GM19238 (cell line): ENCODE data around the gene STK39.

Experiments used
- DNase-seq: peaks from one replicate; pipeline ENCODE4 v3.0.0; 2011; ENCODE audit warnings: low spot score; ENCODE audit not compliant: insufficient read length

STK39 gene

DNA sequence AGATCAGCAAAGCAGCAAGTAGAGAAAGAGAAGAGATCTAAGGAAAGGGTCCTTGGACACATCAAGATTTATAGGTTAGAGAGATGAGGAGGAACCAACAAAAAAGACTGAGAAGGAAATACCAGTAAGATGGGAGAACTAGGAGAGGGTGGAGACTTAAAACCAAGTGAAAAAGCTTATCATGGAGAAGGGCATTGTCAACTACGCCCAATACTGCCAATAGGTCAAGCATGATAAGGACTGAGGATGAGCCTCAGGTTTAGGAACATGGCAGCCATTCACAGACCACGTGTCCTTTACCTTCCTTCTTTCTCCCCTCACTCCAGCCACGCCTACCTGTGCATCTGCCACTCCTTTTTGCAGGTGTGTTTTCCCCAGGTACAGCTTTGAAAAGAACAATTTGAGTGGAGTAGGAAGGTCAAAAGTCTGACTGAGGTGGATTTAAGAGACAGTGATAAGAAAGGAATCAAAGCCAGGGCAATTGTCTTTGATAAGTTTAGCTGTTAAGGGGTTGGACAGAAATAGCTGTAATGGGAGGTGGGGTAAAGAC, 238.7 kb downstream of the STK39 start:
- no peak for DNase-seq

DNA sequence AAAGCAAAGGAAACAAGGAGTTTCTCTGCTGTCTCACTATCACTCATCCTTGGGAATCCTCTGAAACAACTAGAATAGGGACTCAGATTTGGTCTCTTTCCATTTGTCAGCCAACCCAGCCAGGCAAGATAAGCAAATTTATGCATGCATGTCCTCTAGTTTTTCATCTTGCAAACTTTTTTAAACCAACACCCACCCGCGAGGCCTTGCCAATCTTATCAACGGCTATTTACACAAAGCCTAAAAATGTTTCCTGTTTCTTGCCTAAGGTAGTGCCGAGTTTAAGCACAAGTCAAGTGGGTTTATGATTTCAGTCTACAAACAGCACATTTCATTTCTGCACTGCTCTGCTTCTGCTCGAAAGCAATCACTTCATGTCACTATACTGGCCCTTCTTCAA, 240.9 kb downstream of the STK39 start:
- no peak for DNase-seq

DNA sequence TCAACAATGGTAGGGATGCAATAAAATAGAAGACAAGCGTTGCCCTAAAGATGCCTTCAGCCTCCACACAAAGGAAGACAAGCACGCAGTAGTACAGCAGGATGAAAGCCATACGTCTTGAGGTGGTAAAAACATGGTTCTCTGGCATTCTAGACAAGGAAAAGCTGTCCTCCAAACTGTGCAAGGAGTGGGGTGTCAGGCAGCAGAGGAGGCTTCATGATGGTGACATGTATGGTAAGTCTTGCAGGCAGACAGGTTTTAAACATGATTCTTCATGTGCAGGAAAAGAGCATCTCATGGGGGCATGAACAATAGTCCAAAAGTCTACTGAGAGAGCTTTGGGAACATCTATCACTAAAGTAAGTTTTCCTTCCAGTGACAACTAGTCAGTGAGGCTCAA, 241.8 kb downstream of the STK39 start:
- DNase-seq = no peak

DNA sequence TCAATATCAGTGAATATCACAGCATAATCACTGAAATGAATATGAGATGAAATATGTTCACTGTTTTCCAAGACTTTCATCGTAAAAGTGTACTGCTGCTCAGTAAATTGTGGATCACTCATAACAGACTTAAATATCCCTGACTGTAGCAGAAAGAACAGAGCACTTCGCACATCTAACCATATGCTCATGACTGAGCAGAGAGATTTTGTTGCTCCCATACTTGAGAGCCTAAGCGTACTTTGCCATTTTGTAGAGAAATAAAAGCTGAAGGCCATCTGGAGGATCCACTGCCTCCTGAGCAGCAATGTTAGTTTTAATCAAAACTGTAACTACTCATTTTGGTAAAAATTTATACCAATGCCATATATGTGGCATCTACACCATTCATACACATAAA, 243.5 kb downstream of the STK39 start:
- DNase-seq = no peak

DNA sequence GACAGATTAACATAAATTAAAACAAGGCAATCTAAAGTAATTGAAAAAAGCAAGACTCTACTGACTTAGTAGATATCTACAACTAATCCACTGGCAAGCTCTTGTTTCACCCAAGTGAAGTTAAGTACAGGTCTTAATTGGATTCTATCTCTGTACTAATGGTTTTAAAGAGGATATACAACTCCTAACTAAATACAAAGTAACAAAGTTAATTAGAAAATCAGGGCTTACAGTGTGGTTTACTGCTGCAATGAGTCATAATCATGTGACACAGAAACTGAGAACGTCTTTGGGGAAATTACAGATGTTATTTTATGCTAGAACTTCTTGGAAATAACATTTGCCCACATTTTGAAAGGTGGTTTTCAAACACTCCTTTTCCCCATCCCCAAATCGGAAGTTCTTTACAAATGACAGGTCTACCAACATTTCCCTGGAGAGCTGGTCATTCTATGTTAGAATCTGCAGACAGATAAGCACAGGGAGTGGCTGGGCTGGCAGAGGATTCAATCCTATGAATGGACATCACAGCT, 245.3 kb downstream of the STK39 start:
- DNase-seq = no peak

DNA sequence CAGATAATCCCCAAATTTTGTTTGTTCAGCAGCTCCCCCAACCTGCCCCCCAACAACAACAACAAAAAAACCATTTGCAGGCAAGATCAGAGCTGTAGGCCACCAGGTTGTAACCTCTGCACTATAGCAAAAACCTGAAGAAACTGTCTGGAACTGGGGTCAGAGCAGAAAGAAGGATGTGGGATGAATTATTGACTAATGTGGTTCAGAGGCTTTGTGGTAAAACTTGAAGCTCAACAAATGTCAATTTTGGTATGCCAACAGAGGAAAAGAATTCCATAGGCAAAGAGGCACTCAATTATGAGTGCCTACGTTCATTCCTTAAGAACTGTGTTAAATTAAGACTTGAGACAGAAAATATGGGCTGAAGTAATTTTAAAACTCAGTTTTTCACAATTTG, 255.1 kb downstream of the STK39 start:
- no peak for DNase-seq

DNA sequence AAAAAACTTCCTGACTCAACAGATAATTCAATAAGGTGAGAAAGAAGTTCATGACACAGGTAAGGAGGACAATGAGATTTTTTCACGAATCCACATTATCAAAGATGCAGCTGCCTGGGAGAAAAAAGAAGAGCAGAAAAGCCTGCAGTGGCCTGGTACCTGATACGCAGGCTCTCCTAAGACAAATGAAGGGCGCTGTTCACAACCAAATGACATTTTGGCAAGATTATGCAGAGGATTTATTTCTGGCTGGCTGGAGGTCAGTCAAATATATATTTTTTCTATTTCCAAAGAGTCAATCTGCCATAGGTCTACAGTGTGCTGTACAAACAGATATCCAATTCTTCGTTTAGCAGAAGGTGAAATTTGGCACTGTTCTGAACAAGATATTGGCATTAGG, 257.3 kb downstream of the STK39 start:
- no peak for DNase-seq

DNA sequence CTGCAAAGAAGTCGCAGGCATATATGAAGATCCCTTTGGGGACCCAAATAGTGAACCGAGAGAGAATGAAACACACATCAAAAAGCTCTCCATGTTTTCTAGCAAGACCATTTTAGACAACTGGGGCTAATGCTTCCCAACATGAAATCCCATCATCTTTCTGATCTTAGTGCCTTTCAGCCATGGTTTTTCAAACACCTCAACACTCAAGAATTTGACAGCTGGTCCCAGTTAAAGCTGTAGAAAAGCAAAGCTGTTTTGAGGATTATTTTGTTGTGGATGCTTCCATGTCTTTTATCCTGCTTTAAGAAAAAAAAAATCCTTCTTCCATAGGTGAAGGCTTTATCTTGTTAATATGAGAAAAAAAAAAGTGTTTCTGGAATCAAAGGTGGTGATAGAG, 259.1 kb downstream of the STK39 start:
- DNase-seq = no peak

DNA sequence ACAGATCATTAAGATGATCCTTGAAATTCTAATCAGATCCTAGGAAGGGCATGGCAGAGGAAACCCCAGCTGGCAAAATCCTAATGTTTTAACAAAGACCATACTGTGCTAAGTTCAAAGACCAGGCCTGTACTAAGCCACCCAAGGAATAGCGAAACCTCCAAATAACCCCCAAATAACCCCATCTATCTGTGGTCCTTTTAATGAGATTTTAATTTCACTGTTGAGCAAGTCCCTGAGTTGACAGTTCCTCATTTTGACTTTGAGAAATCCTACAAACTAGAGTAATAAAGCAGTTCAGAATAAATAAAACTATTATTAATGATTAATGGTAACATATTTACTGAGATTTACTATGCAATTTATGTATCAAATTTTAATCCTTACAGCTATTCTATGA, 259.8 kb downstream of the STK39 start:
- DNase-seq = no peak

DNA sequence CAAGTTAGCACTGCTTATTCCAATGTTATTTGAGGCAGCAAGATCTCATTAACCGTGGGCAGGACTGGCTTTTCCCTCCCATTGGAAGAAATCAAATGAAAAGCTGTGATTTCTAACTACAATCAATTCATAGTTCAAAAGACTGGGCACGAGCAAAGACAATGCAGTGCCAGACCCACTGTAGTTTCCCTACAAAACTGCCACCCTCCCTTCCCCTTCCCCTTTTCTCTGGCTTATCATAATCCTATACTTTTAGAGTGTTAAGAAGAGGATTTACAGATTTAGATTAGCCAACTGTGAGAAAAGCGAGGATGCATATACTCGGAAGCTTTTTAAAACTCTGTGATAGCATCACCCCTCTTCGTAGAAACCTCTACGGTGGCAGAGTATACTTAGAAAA, 260.4 kb downstream of the STK39 start:
- DNase-seq = no peak

DNA sequence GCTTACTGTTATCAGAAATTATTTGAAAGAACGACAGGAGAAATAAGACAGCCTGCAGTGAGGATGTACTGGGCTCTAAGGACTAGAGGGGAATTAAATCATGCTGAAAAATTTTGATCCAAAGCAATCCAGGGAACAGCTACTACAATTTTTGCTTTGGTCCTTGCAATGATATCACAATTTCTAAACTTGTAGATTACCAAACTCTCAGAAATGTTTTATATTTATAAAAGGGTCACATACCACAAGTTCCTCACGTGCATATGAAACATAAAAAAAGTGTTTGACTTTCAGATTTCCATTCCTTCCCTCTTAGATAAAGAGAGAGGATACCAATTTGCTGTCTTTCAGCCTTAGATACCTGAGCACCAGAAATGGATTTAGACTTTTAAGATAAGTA, 261.2 kb downstream of the STK39 start:
- no peak for DNase-seq

DNA sequence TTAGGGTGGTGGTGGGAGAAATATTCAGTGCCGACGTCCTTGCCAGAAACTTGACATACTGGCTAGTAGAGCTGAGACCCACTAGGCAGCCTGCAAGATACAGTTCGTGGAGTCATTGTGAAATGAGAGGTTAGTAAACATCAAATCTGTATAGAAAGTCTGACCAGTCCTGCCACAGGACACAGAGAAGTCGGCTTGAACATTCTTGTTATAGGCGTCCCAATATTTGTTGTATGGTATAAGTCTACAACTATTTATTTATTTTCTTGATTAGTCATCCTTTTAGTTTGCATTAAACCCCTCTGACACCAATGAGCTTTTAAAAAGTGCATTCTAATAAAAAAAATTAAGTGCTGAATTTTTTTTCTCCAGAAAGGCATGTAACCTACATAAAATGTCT, 265.4 kb downstream of the STK39 start:
- DNase-seq = no peak

DNA sequence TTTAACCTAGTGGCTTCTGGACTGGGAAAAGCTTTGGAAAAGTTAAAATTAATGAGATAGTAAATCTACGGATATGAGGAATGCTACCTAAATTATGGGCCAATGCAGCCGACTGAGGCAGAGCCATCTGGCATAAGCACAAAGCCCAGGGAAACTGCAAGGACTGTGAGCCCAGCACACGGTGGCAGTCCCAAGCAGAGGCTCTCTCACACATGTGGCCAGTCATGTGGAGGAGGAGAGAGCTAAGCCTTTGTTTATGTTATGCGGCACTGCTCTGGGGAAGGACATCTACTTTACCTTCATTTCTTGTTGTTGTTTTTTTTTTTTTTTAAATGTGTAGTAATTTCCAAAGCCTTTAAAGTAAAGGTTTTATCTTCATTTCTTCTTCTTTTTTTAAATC, 267.0 kb downstream of the STK39 start:
- no peak for DNase-seq

DNA sequence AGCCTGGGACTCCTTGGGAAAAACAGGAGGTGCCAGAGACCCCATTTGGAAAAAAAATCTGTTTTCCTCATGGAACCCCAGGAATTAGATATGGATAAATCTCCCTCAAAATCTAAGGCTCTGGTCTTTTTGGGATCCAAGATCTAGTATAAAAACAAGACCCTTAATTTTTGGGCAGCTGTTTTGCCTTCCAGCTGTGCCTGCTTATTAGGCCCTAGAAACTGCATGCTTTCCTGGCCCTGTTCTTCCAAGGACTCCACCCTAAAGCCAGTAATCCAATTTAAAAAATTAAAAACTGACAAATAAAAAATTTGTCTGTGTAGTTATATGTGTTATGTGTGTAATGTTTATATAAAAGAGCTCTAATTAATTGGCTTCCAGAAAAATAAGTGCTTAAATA, 274.6 kb downstream of the STK39 start:
- no peak for DNase-seq

DNA sequence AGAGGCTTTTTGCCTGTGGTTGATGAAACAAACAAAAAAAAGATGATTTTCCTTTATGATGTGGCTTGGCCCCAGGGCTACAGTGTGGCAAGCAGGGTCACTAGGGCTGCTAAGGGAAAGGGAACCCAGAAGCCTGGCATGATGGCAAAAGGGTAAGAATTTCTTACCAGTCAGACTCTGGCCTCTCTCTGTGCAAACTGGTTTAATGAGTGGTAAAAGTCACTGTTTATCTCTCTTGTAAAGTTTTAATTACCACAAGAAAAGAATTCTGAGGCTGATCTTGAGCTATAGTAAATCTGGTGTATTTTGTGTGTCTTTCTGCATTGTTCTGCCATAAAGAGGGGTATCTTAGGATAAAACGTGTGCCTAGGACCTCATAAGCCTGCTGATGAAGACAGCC, 275.4 kb downstream of the STK39 start:
- DNase-seq = no peak

DNA sequence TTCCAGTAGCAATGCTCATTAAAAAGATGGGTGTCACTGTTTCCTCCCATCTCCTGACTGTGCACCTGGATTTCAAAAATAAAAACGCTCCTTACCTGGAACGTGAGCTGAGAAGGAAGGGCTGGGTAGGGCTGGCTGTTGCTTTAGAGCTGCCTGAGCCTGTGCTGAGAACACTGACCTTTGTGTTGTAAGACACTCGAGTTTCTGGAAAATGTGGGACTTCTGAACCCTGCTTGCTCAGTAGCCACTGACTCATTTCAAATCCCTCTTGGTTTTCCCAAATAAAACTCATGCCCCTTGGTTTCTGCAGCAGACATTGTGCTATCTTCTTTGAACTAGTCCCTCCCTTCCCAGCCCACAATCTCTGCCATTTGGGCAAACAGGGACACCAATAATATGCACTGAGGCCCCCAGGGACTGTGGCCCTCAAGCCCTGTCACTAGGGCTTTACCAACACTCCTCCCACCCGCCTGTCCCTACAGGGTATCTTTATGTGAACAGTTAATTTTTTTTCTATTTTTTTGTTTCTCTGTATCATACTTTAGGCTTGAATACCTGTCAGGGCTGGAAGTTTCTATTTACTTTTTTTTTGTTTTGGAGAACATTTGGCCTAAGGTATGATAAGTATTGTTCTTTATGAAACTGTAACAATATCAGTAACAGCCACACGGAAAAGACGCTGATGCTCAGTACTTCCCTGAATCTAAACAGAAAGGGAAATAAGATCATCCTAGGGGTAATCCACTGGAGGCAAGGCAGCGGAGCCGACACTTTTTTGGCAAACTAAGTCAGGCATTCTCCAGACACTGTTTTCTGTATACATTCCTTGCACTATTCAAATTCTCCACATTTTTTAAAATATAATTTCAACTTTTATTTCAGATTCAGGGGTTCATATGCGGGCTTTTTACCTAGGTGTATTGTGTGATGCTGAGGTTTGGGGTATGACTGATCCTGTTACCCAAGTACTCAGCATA, 280.2 kb downstream of the STK39 start:
- no peak for DNase-seq

DNA sequence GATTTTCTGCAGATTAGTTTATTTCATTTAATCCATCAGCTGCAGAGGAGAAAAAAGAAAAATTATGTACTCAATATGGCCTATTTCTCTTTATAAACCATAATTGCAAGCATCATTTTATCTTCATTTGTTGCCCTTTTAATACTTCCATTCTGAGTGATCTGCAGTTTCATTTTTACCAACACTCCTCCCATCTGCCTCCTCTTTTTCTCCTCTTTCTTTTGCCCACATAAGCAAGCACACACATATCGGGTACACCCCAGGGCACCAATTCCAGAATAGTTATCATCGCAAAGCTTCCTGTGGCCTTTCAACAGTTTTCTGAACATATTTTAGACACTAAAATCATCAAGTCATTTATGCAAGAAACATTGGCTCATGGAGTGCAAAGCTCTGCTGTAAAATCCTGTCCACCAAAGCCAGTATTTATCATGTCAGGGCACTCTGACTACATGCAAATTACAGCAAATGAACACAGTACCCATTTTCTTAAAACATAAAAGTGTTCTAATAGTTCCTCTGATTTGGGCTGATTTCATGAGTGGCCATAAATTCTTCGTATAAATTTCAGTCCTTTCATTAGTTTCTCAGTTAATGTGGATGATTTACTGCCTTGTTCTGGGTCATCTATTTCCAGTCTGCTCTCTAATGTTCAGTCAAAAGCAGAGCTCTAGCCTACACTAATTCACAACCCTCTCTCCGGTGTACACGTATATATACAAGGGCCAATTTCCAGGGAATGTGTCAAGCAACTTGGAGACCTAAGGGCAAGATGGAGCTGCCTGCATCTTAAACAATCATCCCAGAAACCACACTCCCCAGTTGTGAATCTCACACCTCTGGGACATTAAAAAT, 281.3 kb downstream of the STK39 start:
- DNase-seq = no peak

DNA sequence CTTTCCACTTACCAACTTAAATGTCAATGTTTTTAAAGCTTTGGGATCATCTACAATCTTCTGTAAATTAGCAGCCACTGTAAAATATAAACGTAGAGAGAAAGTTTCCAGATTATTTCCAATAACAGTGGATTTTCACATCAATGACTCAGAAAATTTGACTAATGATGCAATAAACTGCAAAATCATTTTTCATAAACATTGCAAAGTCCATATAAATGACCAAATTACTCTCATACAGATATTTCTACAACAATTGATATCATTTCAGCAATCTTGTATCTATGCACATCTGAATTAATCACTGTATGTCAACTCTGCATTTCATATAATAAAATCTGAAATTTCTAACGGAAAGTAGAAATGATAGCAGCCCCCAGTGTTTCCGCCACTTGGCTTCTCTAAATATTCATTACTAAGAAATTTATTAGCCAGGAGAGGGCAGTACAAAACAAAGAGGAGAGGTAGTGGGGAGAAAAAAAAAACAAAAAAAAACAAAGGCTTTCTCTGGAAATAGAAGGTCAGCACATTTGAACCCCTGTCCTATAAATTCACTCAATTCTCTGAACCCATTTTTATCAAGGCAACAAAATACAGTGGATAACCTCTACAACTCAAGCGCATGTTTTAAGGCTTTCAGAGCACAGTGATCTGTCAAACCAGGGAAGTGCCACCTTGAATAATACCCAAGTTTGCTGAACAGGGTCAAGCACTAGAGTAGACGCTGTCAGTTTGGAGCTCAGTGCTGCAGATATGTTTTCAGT, 282.6 kb downstream of the STK39 start:
- no peak for DNase-seq

DNA sequence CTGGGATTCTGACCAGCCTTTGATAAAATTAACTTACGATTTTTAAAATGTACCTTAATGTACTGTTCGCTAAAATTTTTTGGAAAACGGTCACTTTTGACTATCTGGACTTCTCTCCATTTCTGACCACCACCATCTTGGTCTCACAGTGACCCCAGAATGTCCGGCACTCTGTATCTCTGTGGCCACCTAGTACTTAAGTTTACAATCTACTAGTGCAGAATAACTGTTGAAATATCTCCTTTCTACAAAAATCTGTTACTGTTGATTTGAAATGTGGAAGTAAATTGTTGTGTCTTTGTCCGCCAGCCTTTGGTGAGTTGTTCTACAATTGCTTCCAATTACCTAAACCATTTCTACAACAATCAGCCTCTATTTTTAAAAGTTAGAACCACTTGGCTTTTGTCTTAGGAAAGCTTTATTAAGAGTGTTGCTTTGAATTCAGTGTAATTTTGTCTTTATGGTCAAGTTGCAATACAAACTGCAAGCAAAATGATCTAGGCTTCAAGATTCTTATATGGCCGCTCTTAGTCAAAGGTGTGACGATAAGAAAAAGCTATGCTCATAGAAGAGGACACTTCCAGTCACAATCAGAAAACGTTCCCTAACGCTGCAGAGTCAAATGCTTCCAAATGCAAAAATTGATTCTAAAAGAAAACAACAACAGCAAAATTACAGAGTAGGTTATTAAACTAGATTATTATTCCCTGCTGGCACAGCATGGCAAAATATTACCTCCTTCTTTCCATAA, 283.3 kb downstream of the STK39 start:
- no peak for DNase-seq

DNA sequence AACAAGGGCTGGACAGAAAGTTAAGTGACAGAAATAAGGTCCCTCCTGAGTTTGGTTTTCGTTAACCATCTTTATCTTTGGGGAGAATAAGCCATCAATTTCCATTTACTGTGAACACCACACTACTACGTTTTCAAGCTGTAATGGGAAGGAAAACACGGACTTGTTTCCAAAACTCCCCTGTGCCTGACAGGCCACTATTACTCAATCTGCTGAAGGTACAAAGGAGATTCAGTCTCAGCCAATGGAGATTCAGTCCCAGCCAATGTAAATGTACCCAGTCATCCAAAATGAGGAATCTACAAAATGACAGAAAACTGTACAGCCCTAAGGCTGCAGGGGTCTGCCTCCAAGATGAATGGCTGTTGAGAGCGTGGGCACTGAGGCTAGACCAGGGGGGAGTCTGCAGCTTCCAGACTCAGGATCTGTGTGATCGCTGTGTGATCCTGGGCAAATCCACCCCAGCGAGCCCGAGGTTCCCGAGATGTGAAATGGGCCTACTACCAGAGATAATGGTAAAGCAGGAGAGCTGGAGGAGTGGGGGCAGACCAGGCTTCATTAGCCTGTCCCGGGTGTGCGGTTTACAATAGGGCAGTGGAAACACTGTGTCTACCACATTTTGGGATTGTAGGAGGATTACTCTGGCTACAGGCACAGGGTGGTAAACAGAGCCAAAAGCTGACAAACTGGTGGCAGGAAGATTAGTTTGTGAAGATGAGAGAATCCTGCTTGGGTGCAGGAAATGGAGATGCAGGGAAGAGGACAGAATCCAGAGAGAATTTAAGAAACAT, 284.8 kb downstream of the STK39 start:
- no peak for DNase-seq
